Endothelial cell of umbilical vein (primary cell): ENCODE results near the gene MEGF11. TPM values are rescaled to one million over a fixed set of nuclear protein-coding genes. Genes with fewer than 3 reads are reported as not detected.

Experiments
- BruUV-seq: library from RNA; stranded (reverse); fragments of 400-500 nt; replicated peaks from 2 replicates; lab custom pipeline; 2021; lab: Mats Ljungman, UMichigan
- CTCF ChIA-PET: fragments of 300-600, 350-600 bp; sonication (Branson Sonifier 250); formaldehyde crosslinking; loops from one replicate; lab custom pipeline; 2021; ENCODE audit warnings: antibody characterized with exemption, inconsistent platforms; lab: Charles Lee
- POLR2A ChIA-PET: fragments of 300-600, 350-600 bp; sonication (Branson Sonifier 250); formaldehyde crosslinking; loops from one replicate; lab custom pipeline; 2021; ENCODE audit warnings: antibody characterized with exemption, inconsistent platforms; lab: Charles Lee
- DNase-seq: peaks from one replicate; pipeline ENCODE4 v3.0.0-alpha.2; 2011; ENCODE audit warnings: low read depth, low spot score
- FAIRE-seq: peaks from 2 replicates; lab custom pipeline; 2011; peaks lifted over from hg19 to GRCh38; lab: Jason Lieb, UNC
- H2AFZ ChIP-seq: 2 replicates; pipeline ENCODE4 v1.6.0; 2012; ENCODE audit warnings: low read depth, low read length, control low read depth, inconsistent platforms
- H3K27ac ChIP-seq: 2 replicates; pipeline ENCODE4 v1.5.1; 2011; ENCODE audit warnings: low read depth, mild to moderate bottlenecking, control low read depth, low read length, moderate library complexity; ENCODE audit not compliant: insufficient read depth
- H3K27me3 ChIP-seq, 2 experiments: 2 replicates each; pipeline versions ENCODE4 v1.6.0 to v1.6.1; 2011; ENCODE audit warnings: low read length in 2 of 2, mixed read lengths in 1 of 2; ENCODE audit not compliant: control insufficient read depth in 2 of 2, insufficient read depth in 2 of 2
- H3K36me3 ChIP-seq, 2 experiments: 2 replicates in 1 of 2; 3 replicates in 1 of 2; pipeline ENCODE4 v1.5.1; 2011; ENCODE audit warnings: low read length in 2 of 2, mild to moderate bottlenecking in 1 of 2, moderate library complexity in 1 of 2; ENCODE audit not compliant: control insufficient read depth in 2 of 2, insufficient read depth in 2 of 2; ENCODE audit errors: extremely low read depth in 1 of 2
- H3K4me1 ChIP-seq: 3 replicates; pipeline ENCODE4 v1.5.1; 2011; ENCODE audit warnings: mild to moderate bottlenecking, low read length; ENCODE audit not compliant: control insufficient read depth, insufficient read depth; ENCODE audit errors: extremely low read depth
- H3K4me2 ChIP-seq: 2 replicates; pipeline ENCODE4 v1.6.1; 2011; ENCODE audit warnings: low read length, control low read depth, mixed read lengths; ENCODE audit not compliant: insufficient read depth
- H3K4me3 ChIP-seq, 3 experiments: fragments of 200-600 bp in 1 of 3; sonication (generic), shearing (Covaris generic) in 1 of 3; replicated peaks in 1 of 3; 2 replicates each; pipeline ENCODE4 v1.5.1; 2011 to 2016; ENCODE audit warnings: control low read depth in 3 of 3, low read length in 3 of 3, mild to moderate bottlenecking in 2 of 3, inconsistent platforms in 1 of 3, low read depth in 1 of 3, moderate library complexity in 1 of 3; ENCODE audit not compliant: insufficient read depth in 1 of 3
- H3K79me2 ChIP-seq: 2 replicates; pipeline ENCODE4 v1.6.0; 2012; ENCODE audit warnings: low read length, inconsistent platforms; ENCODE audit not compliant: control insufficient read depth, insufficient read depth
- H3K9ac ChIP-seq: replicated peaks from 2 replicates; pipeline ENCODE3; 2011; ENCODE audit warnings: low read length, control low read depth; ENCODE audit not compliant: insufficient read depth; ENCODE audit errors: extremely low read depth
- H3K9me1 ChIP-seq: replicated peaks from 3 replicates; pipeline ENCODE4 v1.6.0; 2011; ENCODE audit warnings: mild to moderate bottlenecking, low read length; ENCODE audit not compliant: control insufficient read depth, insufficient read depth; ENCODE audit errors: extremely low read depth
- H3K9me3 ChIP-seq: replicated peaks from 2 replicates; pipeline ENCODE4 v1.5.1; 2012; ENCODE audit warnings: low read length, inconsistent platforms; ENCODE audit not compliant: control insufficient read depth, insufficient read depth
- H4K20me1 ChIP-seq: replicated peaks from 2 replicates; pipeline ENCODE3; 2011; ENCODE audit warnings: mild to moderate bottlenecking, low read length; ENCODE audit not compliant: control insufficient read depth, insufficient read depth; ENCODE audit errors: extremely low read depth
- EZH2 ChIP-seq: IDR thresholded peaks from 2 replicates; pipeline ENCODE4 v1.6.1; 2012; ENCODE audit warnings: borderline replicate concordance, low read depth, mild to moderate bottlenecking, moderate library complexity, low read length, inconsistent platforms; ENCODE audit not compliant: severe bottlenecking
- FOS ChIP-seq: IDR thresholded peaks from 2 replicates; pipeline ENCODE4 v1.6.1; 2011; ENCODE audit warnings: mild to moderate bottlenecking, low read length, moderate library complexity, borderline replicate concordance; ENCODE audit not compliant: insufficient read depth
- GATA2 ChIP-seq: IDR thresholded peaks from 2 replicates; pipeline ENCODE4 v1.7.0; 2011; ENCODE audit warnings: low read depth, mild to moderate bottlenecking, moderate library complexity, mixed read lengths, low read length; ENCODE audit not compliant: insufficient read length, insufficient read depth
- JUN ChIP-seq: IDR thresholded peaks from 2 replicates; pipeline ENCODE4 v1.6.1; 2011; ENCODE audit warnings: borderline replicate concordance, low read depth; ENCODE audit not compliant: insufficient read length, insufficient read depth
- MYC ChIP-seq: IDR thresholded peaks from one replicate; pipeline ENCODE4 v1.6.1; 2011; ENCODE audit warnings: mild to moderate bottlenecking, low read depth, low read length
- POLR2A ChIP-seq: IDR thresholded peaks from 2 replicates; pipeline ENCODE4 v1.6.1; 2012; ENCODE audit warnings: low read depth, mild to moderate bottlenecking, control low read depth, low read length
- POLR2AphosphoS5 ChIP-seq: IDR thresholded peaks from 2 replicates; pipeline ENCODE4 v1.6.1; 2012; ENCODE audit warnings: low read depth, mild to moderate bottlenecking, control low read depth, low read length, moderate library complexity; ENCODE audit not compliant: insufficient read depth
- dilution Hi-C: fragments of 300-500 bp; cut with MboI; formaldehyde crosslinking; loops from one replicate; pipeline ENCODE4 v1.15.0; 2019; ENCODE audit warnings: low sequenced_read_pairs; ENCODE audit not compliant: extremely low pct_ligation_motif_present
- intact Hi-C: fragments of 100-400 bp; cut with micrococcal nuclease; formaldehyde crosslinking; loops from one replicate; pipeline ENCODE4 v1.10.0; 2022
- polyA plus RNA-seq, 4 experiments: library from polyadenylated mRNA; depleted of rRNA in 3 of 4; stranded (reverse) in 3 of 4; unstranded in 1 of 4; fragments of >200 nt; gene quantifications; 2 replicates each; pipeline versions ENCODE4 v1.2.1 to v1.2.3, GENCODE V29; 2011 to 2012; ENCODE audit warnings: missing spikeins in 1 of 4
- total RNA-seq: library from RNA; stranded (reverse); gene quantifications from 2 replicates; pipeline ENCODE4 v1.2.3, GENCODE V29; 2021
- TF ChIP-seq, protein P1 (sequence below): IDR thresholded peaks from 2 replicates; pipeline ENCODE4 v1.6.1; 2011; ENCODE audit not compliant: insufficient read depth, insufficient read length
- TF ChIP-seq, protein P2 (sequence below), 2 donors: IDR thresholded peaks; 1 replicate in 1 of 2; 2 replicates in 1 of 2; pipeline ENCODE4 v1.5.1; 2011; ENCODE audit warnings: low read length in 2 of 2, mild to moderate bottlenecking in 2 of 2, moderate library complexity in 2 of 2, control low read depth in 1 of 2, inconsistent platforms in 1 of 2, low read depth in 1 of 2; ENCODE audit not compliant: insufficient read depth in 1 of 2; ENCODE audit errors: extremely low read depth in 1 of 2

MEGF11 gene
- total and polyA plus RNA-seq, 2 donors (not counting 3 experiments of a cell fraction or from before 2014, with no cell fraction given) = not detected

DNA sequence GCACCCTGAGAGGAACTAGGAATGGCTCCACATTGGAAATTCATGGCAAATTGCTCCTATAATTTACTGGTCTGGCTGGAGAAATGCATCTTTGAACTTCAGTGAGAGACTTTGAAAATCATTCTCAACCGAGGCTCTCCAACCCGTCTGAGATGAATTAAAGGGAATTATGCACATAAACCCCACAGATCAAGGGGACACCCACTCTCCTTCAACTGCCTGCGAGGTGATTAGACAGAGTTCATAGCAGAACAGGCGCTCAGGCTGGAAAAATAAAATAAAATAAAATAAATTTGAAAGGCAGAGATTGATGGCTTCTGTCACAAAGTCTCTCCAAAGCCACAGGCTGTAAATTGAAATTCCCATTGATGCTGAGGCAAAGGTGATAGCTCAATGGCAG, 37.7 kb downstream of the MEGF11 start:
- DNase-seq = no peak
- Histone ChIP-seq H3K4me3 (no peak overlapping the region), H3K9me3 (no peaks in the 10 kb centered on the region), H3K27me3 (peaks cover 4 to 9% of the 10 kb centered on the region in 2 experiments), H3K9me1 (no peaks in the 10 kb centered on the region), H3K27ac (no peak overlapping the region), H3K4me1 (no peaks in the 10 kb centered on the region), H3K79me2 (no peaks in the 10 kb centered on the region), H3K9ac (no peak overlapping the region), H3K36me3 (no peaks in the 10 kb centered on the region), H3K4me2 (no peak overlapping the region), H4K20me1 (no peaks in the 10 kb centered on the region), H2AFZ (no peak overlapping the region)
- intact Hi-C loops (no loop called here), dilution Hi-C loops (no loop called here)
- no peak for FAIRE-seq
- CTCF ChIA-PET = no interaction called here
- BruUV-seq = no TSS peak
- POLR2A ChIA-PET = no interaction called here
- no peak for TF ChIP-seq POLR2A
- TF ChIP-seq, protein P1, sequence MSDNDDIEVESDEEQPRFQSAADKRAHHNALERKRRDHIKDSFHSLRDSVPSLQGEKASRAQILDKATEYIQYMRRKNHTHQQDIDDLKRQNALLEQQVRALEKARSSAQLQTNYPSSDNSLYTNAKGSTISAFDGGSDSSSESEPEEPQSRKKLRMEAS = no peak
- TF ChIP-seq FOS = no peak
- TF ChIP-seq POLR2AphosphoS5 = no peak
- TF ChIP-seq GATA2 = no peak
- no peak for TF ChIP-seq MYC
- TF ChIP-seq JUN = no peak
- TF ChIP-seq, protein P2, sequence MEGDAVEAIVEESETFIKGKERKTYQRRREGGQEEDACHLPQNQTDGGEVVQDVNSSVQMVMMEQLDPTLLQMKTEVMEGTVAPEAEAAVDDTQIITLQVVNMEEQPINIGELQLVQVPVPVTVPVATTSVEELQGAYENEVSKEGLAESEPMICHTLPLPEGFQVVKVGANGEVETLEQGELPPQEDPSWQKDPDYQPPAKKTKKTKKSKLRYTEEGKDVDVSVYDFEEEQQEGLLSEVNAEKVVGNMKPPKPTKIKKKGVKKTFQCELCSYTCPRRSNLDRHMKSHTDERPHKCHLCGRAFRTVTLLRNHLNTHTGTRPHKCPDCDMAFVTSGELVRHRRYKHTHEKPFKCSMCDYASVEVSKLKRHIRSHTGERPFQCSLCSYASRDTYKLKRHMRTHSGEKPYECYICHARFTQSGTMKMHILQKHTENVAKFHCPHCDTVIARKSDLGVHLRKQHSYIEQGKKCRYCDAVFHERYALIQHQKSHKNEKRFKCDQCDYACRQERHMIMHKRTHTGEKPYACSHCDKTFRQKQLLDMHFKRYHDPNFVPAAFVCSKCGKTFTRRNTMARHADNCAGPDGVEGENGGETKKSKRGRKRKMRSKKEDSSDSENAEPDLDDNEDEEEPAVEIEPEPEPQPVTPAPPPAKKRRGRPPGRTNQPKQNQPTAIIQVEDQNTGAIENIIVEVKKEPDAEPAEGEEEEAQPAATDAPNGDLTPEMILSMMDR (IDR thresholded peaks at IDR 0.05; ENCODE audit: extremely low read depth in 1 of 2, insufficient read depth in 1 of 2, low read depth in 1 of 2, low read length in 2 of 2) = no peak
- no peak for TF ChIP-seq EZH2
